ENCODE data around the gene CDH4. TPM values are rescaled to one million over a fixed set of nuclear protein-coding genes. Genes with fewer than 3 reads are reported as not detected.

Gene CDH4
- polyA plus RNA-seq, 2 donors, result 0.02 to 0.05 TPM

DNA sequence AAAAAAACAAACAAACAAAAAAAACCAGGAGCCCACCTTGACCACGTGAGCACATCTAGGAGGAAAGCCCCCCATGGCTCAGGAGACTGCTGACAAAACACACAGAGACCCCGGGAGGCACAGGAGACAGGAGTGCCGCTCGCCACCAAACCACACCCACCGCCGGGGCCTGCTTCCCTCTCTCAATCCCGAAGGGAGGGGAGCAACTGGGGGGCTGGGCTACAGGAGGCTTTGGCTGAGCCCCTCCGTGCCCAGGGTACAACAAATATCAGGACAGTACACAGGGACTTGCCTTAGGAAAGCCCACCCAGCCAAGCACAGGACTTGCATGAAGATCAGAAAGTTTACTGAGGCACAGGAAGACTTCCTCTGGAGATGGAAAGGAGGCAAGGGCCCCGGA, 711.1 kb downstream of the CDH4 start:
- peaks cover 0 to 3% of the 10 kb centered on the region in 2 donors for H3K9me3 ChIP-seq (ENCODE audit: control insufficient read depth in 2 of 2, insufficient read depth in 1 of 2, low read depth in 1 of 2, low read length in 1 of 2)
- peaks cover 3 to 7% of the 10 kb centered on the region in 2 donors for H3K4me1 ChIP-seq (ENCODE audit: control insufficient read depth in 2 of 2, insufficient read depth in 2 of 2, low read length in 1 of 2)
- H3K27ac ChIP-seq (ENCODE audit: low read depth in 2 of 2, low read length in 1 of 2), result no peak overlapping the region
- no peaks in the 10 kb centered on the region for H3K36me3 ChIP-seq (ENCODE audit: control insufficient read depth in 2 of 2, insufficient read depth in 2 of 2, low read length in 1 of 2)
- 65 to 73% methylated on average over 9 of the region's 9 CpGs for WGBS, 2 donors
- H3K27me3 ChIP-seq (ENCODE audit: control insufficient read depth in 1 of 2, insufficient read depth in 2 of 2, low read length in 2 of 2), result peaks cover 0 to 8% of the 10 kb centered on the region in 2 donors
- H3K4me3 ChIP-seq (ENCODE audit: low read depth in 1 of 2, low read length in 2 of 2), result no peak overlapping the region

DNA sequence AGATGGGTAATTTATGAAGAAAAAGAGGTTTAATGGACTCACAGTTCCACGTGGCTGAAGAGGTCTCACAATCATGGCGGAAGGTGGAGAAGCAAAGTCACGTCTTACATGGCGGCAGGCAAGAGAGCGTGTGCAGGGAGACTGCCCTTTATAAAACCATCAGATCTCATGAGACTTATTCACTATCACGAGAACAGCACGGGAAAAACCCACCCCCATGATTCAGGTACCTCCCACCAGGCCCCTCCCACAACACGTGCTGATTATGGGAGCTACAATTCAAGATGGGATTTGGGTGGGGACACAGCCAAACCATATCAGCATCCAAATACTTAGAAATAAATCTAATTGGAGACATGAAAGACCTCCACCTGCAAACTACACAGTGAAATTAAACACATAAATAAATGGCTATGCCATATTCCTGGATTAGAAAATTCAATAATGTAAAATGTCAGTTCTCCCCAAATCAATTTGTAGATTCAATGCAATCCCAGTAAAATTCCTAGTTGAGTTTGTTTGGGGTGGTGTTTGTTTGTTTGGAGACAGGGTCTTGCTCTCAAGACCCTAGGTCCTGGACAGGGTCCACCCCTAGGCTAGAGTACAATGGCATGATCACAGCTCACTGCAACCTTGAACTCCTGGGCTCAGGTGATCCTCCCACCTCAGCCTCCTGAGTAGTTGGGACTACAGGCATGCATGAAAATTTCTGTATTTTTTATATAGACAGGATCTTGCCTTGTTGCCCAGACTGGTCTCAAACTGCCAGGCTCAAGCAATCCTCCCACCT, 712.0 kb downstream of the CDH4 start:
- Histone ChIP-seq H3K27me3 (ENCODE audit: control insufficient read depth in 1 of 2, insufficient read depth in 2 of 2, low read length in 2 of 2) (peaks cover 0 to 8% of the 10 kb centered on the region in 2 donors), H3K4me3 (ENCODE audit: low read depth in 1 of 2, low read length in 2 of 2) (no peak overlapping the region), H3K4me1 (ENCODE audit: control insufficient read depth in 2 of 2, insufficient read depth in 2 of 2, low read length in 1 of 2) (peaks cover 3 to 7% of the 10 kb centered on the region in 2 donors), H3K36me3 (ENCODE audit: control insufficient read depth in 2 of 2, insufficient read depth in 2 of 2, low read length in 1 of 2) (no peaks in the 10 kb centered on the region), H3K27ac (ENCODE audit: low read depth in 2 of 2, low read length in 1 of 2) (no peak overlapping the region), H3K9me3 (ENCODE audit: control insufficient read depth in 2 of 2, insufficient read depth in 1 of 2, low read depth in 1 of 2, low read length in 1 of 2) (peaks cover 0 to 3% of the 10 kb centered on the region in 2 donors)
- WGBS, 2 donors, result 82 to 88% methylated on average over 8 of the region's 8 CpGs

GRCh38 chr20:61964675-61965605, 712.9 kb downstream of the CDH4 start:
- peaks cover 0 to 8% of the 10 kb centered on the region in 2 donors for H3K27me3 ChIP-seq (ENCODE audit: control insufficient read depth in 1 of 2, insufficient read depth in 2 of 2, low read length in 2 of 2)
- no peak overlapping the region for H3K4me3 ChIP-seq (ENCODE audit: low read depth in 1 of 2, low read length in 2 of 2)
- H3K4me1 ChIP-seq (ENCODE audit: control insufficient read depth in 2 of 2, insufficient read depth in 2 of 2, low read length in 1 of 2), result peaks cover 3 to 7% of the 10 kb centered on the region in 2 donors
- H3K36me3 ChIP-seq (ENCODE audit: control insufficient read depth in 2 of 2, insufficient read depth in 2 of 2, low read length in 1 of 2), result no peaks in the 10 kb centered on the region
- peaks cover 0 to 3% of the 10 kb centered on the region in 2 donors for H3K9me3 ChIP-seq (ENCODE audit: control insufficient read depth in 2 of 2, insufficient read depth in 1 of 2, low read depth in 1 of 2, low read length in 1 of 2)
- WGBS, 2 donors, result 25 to 28% methylated on average over 34 to 41 of the region's 41 CpGs
- H3K27ac ChIP-seq (ENCODE audit: low read depth in 2 of 2, low read length in 1 of 2), result no peak overlapping the region

- H3K9me3 ChIP-seq (ENCODE audit: control insufficient read depth in 2 of 2, insufficient read depth in 1 of 2, low read depth in 1 of 2, low read length in 1 of 2), result peaks cover 0 to 3% of the 10 kb centered on the region in 2 donors
- H3K36me3 ChIP-seq (ENCODE audit: control insufficient read depth in 2 of 2, insufficient read depth in 2 of 2, low read length in 1 of 2), result no peaks in the 10 kb centered on the region
- H3K27ac ChIP-seq (ENCODE audit: low read depth in 2 of 2, low read length in 1 of 2), result no peak overlapping the region
- no peak overlapping the region for H3K4me3 ChIP-seq (ENCODE audit: low read depth in 1 of 2, low read length in 2 of 2)
- H3K27me3 ChIP-seq (ENCODE audit: control insufficient read depth in 1 of 2, insufficient read depth in 2 of 2, low read length in 2 of 2), result peaks cover 0 to 8% of the 10 kb centered on the region in 2 donors
- WGBS, 2 donors, result 14 to 18% methylated on average over 25 to 49 of the region's 49 CpGs
- peaks cover 3 to 7% of the 10 kb centered on the region in 2 donors for H3K4me1 ChIP-seq (ENCODE audit: control insufficient read depth in 2 of 2, insufficient read depth in 2 of 2, low read length in 1 of 2)
Observed at GRCh38 chr20:61965606-61966491, 713.8 kb downstream of the CDH4 start.

DNA sequence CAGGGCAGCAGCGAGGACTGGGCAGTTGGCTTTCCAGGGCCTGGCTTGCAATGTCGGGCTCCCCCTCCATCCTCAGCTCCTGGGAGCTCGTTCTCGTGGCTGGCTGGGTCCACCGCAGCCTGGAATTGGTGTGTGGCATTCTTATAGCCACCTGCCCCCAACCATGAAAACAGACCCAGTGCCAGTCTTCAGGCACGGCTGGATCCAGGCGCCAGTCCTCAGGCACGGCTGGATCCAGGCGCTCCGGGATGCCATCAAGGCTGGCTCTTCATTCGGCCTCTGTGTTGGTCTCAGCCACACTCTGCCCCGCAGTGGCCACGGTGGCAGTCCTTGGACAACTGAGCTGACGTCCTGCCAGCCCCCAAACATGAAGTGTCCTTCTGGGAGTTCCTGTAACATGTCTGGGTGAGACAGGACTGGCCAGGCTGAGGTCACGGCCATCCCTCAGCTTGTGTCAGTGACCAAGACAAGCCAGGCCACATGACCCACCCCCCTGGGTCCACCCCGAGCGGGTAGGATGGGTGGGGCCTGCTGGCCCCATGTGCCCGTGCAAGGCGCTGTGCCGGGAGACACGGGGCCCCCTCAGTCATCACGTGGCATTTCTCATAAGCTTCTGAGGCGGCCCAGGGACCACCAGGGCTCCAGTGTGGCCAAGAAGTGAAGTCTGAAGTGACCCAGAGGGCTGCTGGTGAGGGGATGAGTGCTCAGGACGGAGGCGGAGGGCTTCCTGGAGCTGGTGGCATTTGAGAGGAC, 714.6 kb downstream of the CDH4 start:
- H3K36me3 ChIP-seq (ENCODE audit: control insufficient read depth in 2 of 2, insufficient read depth in 2 of 2, low read length in 1 of 2), result no peaks in the 10 kb centered on the region
- peaks cover 0 to 3% of the 10 kb centered on the region in 2 donors for H3K9me3 ChIP-seq (ENCODE audit: control insufficient read depth in 2 of 2, insufficient read depth in 1 of 2, low read depth in 1 of 2, low read length in 1 of 2)
- H3K27ac ChIP-seq (ENCODE audit: low read depth in 2 of 2, low read length in 1 of 2), result no peak overlapping the region
- 77 to 78% methylated on average over 25 of the region's 25 CpGs for WGBS, 2 donors
- H3K27me3 ChIP-seq (ENCODE audit: control insufficient read depth in 1 of 2, insufficient read depth in 2 of 2, low read length in 2 of 2), result peaks cover 0 to 8% of the 10 kb centered on the region in 2 donors
- H3K4me1 ChIP-seq (ENCODE audit: control insufficient read depth in 2 of 2, insufficient read depth in 2 of 2, low read length in 1 of 2), result peaks cover 3 to 7% of the 10 kb centered on the region in 2 donors
- no peak overlapping the region for H3K4me3 ChIP-seq (ENCODE audit: low read depth in 1 of 2, low read length in 2 of 2)

GRCh38 chr20:61967300-61967699, 715.2 kb downstream of the CDH4 start:
- Histone ChIP-seq H3K36me3 (ENCODE audit: control insufficient read depth in 2 of 2, insufficient read depth in 2 of 2, low read length in 1 of 2) (peaks cover 0 to under 1% of the 10 kb centered on the region in 2 donors), H3K27ac (ENCODE audit: low read depth in 2 of 2, low read length in 1 of 2) (no peak overlapping the region), H3K4me3 (ENCODE audit: low read depth in 1 of 2, low read length in 2 of 2) (no peak overlapping the region), H3K9me3 (ENCODE audit: control insufficient read depth in 2 of 2, insufficient read depth in 1 of 2, low read depth in 1 of 2, low read length in 1 of 2) (peaks cover under 1 to 3% of the 10 kb centered on the region in 2 donors), H3K27me3 (ENCODE audit: control insufficient read depth in 1 of 2, insufficient read depth in 2 of 2, low read length in 2 of 2) (peaks cover 0 to 8% of the 10 kb centered on the region in 2 donors), H3K4me1 (ENCODE audit: control insufficient read depth in 2 of 2, insufficient read depth in 2 of 2, low read length in 1 of 2) (peaks cover 3 to 7% of the 10 kb centered on the region in 2 donors)
- 57% methylated on average over 7 of the region's 7 CpGs for WGBS, 2 donors

- Histone ChIP-seq H3K36me3 (ENCODE audit: control insufficient read depth in 2 of 2, insufficient read depth in 2 of 2, low read length in 1 of 2) (peaks cover 5 to 7% of the 10 kb centered on the region in 2 donors), H3K27me3 (ENCODE audit: control insufficient read depth in 1 of 2, insufficient read depth in 2 of 2, low read length in 2 of 2) (peaks cover 0 to 8% of the 10 kb centered on the region in 2 donors), H3K27ac (ENCODE audit: low read depth in 2 of 2, low read length in 1 of 2) (no peak overlapping the region), H3K9me3 (ENCODE audit: control insufficient read depth in 2 of 2, insufficient read depth in 1 of 2, low read depth in 1 of 2, low read length in 1 of 2) (peaks cover 3% of the 10 kb centered on the region in 2 donors), H3K4me3 (ENCODE audit: low read depth in 1 of 2, low read length in 2 of 2) (no peak overlapping the region), H3K4me1 (ENCODE audit: control insufficient read depth in 2 of 2, insufficient read depth in 2 of 2, low read length in 1 of 2) (peaks cover 3 to 7% of the 10 kb centered on the region in 2 donors)
- WGBS, 2 donors, result 73 to 74% methylated on average over 22 of the region's 22 CpGs
Observed at GRCh38 chr20:61968036-61968810, 716.2 kb downstream of the CDH4 start.

DNA sequence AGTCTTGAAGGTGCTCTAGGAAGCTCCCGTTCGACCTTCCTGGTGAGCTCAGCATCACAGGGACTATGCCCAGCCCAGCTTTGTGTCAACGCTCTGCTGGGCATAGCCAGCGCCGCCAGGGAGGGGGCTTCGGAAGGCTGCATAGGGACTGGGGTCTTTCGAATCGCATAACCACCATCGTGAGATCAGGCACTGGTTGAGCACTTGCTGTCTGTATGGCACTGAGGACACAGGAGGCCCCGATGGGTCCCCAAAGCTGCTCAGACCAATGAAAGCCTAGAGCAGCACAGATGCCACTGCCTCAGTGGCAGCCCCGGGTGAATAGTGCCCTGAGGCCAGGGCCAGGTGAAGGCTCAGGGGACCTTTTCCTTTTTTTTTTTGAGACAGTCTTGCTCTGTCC, 716.9 kb downstream of the CDH4 start:
- Histone ChIP-seq H3K4me3 (ENCODE audit: low read depth in 1 of 2, low read length in 2 of 2) (no peak overlapping the region), H3K9me3 (ENCODE audit: control insufficient read depth in 2 of 2, insufficient read depth in 1 of 2, low read depth in 1 of 2, low read length in 1 of 2) (peaks cover 3% of the 10 kb centered on the region in 2 donors), H3K27me3 (ENCODE audit: control insufficient read depth in 1 of 2, insufficient read depth in 2 of 2, low read length in 2 of 2) (peaks cover 0 to 8% of the 10 kb centered on the region in 2 donors), H3K36me3 (ENCODE audit: control insufficient read depth in 2 of 2, insufficient read depth in 2 of 2, low read length in 1 of 2) (peaks cover 8 to 13% of the 10 kb centered on the region in 2 donors), H3K27ac (ENCODE audit: low read depth in 2 of 2, low read length in 1 of 2) (no peak overlapping the region), H3K4me1 (ENCODE audit: control insufficient read depth in 2 of 2, insufficient read depth in 2 of 2, low read length in 1 of 2) (peaks cover 3 to 7% of the 10 kb centered on the region in 2 donors)
- 79 to 80% methylated on average over 11 of the region's 11 CpGs for WGBS, 2 donors
